Epidermal melanocyte (primary cell): ENCODE results near the gene TFAM.
A peak's percentile ranks its signal among the peaks of the same experiment; 100 is the strongest.

Experiments used
- DNase-seq: peaks from one replicate; pipeline ENCODE4 v3.0.0; 2011; ENCODE audit warnings: low spot score; ENCODE audit not compliant: insufficient read length

The TFAM gene

DNA sequence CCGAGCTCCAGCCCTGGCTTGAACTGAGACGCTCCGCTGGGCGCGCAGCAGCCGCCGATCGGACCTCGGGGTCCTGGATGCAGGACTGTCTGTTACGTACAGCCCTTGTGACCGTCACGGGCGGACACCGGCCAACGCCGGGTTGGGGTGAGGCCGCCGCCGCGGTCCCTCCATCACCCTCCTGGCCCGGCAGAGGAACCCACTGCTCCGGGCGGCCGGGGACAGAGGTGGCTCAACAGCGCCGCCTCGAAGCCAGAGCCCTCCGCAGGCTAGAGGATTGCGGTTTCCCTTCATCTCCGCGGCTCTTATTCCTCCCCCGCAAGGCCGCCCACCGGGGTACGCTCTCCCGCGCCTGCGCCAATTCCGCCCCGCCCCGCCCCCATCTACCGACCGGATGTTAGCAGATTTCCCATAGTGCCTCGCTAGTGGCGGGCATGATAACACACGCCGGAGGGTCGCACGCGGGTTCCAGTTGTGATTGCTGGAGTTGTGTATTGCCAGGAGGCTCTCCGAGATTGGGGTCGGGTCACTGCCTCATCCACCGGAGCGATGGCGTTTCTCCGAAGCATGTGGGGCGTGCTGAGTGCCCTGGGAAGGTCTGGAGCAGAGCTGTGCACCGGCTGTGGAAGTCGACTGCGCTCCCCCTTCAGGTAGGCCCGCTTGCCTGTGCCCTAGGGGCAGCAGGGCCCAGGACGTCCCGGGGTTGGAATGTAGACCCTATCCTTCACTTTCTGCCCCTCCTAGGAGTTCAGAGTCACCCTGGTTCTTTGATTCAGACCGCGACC lies at the start of gene TFAM:
Gene TFAM (plus strand): TSS at position 412 of the 785 bp plus-strand sequence. CDS start 138 bp downstream, at position 550.
- DNase-seq: peak; percentile 92

DNA sequence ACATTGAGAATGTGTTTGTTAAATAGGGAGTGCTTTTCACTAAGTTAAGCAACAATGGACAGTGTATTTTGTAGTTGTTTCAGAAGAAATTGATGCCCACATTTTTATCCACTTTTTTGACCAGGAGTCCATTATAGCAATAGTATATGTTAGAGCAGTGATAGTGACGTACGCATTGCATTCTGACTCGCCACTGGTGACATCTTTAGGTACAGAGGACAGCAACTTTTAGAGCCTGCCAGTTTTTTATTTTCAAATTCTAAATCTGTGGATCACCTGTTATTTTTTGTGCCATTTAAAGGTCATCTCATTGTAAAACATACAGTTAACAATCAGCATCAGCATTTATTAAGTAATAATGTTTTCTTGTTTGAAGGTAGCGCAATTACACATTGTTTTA lies 49.0 kb upstream of the TFAM start:
- DNase-seq: no peak

GRCh38 chr10:58341422-58341821 lies 43.8 kb upstream of the TFAM start:
- no peak for DNase-seq

DNA sequence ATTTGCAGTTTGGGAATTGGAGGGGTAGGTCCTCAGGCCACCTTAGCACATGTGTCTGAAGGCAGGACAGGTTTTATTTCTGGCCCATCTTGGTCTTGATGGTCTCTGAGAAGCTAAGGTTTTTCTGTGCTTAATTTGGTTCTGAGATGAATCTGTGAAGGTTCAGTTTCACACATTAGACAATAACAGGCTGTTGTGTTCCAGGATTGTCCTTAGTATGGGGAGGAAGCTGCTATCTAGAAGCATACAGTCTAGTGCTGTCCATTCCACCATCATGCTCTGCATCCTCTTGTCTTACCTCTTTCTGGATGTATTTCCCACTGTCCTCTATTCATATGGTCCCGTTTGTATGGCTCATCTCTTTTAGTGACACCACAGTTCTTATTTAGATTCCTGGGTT lies 43.3 kb upstream of the TFAM start:
- DNase-seq: no peak

- DNase-seq: no peak
Measured at GRCh38 chr10:58347967-58348366, 37.2 kb upstream of the TFAM start.

GRCh38 chr10:58348571-58349033 lies 36.6 kb upstream of the TFAM start:
- DNase-seq: no peak

- no peak for DNase-seq
Measured at GRCh38 chr10:58350023-58350422, 35.2 kb upstream of the TFAM start.

DNA sequence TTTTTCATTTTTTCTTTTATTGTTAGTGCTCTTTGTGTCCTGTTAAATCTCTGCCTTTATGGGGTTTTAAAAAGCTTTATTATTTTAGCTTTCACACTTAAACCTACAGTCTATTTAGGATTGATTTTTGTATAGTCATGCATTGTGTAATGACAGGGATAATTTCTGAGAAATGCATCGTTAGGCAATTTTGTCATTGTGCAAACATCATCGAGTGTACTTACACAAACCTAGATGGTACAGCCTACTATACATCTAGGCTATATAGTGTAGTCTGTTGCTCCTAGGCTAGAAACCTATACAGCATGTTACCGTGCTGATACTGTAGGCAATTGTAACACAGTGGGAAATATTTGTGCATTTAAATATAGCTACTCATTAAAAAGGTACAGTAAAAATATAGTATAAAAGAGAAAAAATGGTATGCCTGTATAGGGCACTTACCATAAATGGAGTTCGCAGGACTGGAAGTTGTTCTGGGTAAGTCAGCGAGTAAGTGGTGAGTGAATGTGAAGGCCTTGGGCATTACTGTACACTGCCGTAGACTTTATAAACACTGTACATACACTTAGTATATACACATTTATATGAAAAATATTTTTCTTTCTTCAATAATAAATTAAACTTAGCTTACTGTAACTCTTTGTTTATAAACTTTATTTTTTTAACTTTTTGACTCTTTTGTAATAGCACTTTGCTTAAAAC lies 34.4 kb upstream of the TFAM start:
- DNase-seq: no peak

- DNase-seq: no peak
Measured at GRCh38 chr10:58351616-58352578, 33.3 kb upstream of the TFAM start.

GRCh38 chr10:58352956-58353610 lies 32.1 kb upstream of the TFAM start:
- no peak for DNase-seq

DNA sequence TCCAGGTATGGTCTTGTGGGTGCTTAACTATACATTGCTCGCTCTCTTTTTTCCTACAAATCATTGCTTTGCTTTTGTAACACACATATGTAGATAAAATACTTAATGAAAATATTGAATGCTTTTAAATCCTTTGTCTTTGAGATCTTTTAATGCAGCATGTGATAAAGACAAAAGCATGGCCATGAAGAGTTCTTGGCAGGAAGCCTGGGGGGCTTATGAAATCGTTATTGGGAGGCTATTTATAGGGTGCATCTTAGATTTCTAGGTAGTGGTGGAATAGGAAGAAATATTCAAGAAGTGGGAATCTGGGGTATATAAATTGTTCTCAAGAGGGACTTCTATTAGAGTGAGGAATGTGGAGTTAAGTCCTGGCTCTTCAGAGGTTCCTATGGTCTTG lies 28.5 kb upstream of the TFAM start:
- no peak for DNase-seq

DNA sequence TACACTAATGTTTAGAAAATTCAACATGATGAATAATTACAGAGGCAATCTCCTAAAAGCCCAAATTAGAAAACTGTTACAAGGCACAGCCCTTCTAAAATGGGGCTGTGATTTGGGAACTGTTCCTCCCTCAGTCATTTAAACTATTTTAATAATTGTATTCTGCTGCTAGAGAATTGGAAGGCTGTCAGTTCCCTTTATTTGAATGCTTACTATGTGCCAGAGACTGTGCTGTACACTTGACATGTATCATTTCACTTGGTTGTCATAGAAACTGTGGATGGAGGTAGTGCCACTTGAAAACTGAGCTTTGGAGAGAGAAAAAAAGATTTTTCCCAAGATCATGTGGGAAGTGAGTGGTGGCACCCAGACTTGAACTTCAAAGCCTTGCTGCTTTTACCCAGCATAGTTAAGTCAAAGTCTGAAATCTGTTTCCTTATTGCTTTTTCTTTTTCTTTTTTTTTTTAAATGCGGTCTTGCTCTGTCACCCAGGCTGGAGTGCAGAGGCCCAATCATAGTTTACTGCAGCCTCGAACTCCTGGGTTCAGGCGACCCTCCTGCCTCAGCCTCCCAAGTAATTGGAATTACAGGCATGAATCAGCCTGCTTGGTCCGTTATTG lies 26.8 kb upstream of the TFAM start:
- DNase-seq: no peak

GRCh38 chr10:58358947-58359346 lies 26.3 kb upstream of the TFAM start:
- DNase-seq: no peak

- DNase-seq: no peak
Measured at GRCh38 chr10:58359541-58359940, 25.7 kb upstream of the TFAM start.

DNA sequence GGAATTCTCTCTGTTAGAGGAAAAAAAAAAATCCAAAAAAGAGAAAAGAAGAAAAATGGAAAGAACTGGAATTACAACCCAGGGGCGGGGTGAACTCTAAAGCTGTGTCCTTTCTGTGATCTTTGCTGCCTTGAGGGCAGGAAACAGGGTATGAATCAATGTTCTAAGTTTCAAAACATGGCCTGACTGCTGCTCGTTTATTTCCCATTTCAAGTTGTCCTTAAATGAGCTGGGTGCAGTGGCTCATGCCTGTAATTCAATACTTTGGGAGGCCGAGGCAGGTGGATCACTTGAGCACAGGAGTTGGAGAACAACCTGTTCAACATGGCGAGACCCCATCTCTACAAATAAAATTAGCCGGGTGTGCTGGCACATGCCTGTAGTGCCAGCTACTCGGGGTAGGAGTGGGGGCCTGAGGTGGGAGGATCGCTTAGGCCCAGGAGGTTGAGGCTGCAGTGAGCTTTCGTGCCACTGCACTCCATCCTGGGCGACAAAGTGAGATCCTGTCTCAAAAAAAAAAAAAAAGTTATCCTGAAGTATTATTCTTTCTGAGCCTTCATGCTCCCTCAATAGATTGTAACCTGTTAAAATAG lies 24.7 kb upstream of the TFAM start:
- DNase-seq: no peak

DNA sequence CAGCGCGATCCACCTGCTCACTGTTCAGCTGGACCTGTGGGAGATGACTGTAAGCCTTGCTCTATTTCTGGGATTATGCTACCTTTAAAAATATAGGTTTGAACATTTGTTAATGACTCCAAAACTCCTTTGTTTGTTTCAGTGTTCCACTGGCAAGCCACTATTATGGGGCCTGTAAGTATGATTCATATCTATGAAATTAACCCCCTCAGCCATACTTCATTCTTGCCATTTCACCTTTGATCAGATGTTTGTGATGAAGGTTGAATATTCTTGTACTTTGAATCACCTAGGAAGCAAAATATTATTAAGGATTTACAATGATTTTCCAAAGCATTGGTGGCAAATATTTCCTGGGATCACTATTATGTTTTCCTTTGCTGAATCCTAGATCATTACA lies 23.9 kb upstream of the TFAM start:
- no peak for DNase-seq

DNA sequence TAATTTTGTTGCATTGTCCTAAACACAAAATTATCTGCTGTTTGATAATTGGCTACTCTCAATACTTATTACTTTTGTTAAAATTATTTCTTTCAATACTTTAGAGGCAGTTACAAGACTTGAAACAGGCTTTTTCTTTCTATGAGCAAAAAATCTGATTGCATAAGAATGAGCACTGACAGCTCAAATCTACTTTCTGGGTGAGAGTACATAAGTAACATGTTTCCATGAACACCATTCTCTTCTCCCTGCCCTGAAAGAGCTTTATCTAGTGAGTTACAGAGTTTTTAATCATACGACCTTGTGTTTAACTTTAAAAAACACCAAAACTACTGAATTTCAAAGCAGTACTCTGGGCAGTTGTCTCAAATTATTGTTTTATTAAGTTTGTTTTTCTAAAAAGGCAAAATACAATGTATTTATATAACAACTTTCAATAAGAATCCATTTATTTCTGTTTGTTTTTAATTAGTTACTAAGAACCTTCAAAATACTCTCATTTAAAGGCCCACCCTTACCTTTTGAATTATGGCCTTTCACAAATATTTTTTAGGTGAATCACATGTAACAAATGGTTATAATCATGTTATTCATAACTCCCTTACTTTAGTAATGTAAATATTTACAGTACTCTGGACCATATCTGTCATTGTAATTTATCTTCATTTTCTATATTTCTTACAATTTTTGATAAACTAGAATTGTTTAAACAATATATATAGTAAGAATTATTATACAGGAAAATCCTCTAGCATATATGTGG lies 23.0 kb upstream of the TFAM start:
- DNase-seq: no peak

DNA sequence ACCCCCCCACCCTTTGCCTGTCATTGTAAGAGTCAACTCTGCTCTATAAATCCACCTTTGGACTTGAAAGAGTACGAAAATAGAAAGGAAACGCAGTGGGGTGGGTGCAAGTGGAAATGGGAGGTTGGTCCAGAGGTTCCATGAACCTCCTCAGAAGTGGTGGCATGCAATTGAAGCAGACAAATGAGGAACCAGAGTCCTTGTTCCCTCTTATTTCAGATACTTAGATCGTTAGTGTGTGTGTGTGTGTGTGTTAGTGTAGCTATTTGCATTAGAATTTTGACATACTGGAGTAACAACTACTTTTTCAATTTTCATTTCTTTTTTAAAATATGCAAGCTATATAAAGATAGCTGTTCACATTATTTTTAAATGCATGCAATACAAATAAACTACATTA lies 18.1 kb upstream of the TFAM start:
- DNase-seq: no peak

- peak; percentile 17 for DNase-seq
Measured at GRCh38 chr10:58371473-58371872, 13.7 kb upstream of the TFAM start.
